ENCODE results near the gene TMEM63A. TPM values are rescaled to one million over a fixed set of nuclear protein-coding genes. Genes with fewer than 3 reads are reported as not detected.

TMEM63A gene
- total RNA-seq, 1 donor = 26.4 TPM

DNA sequence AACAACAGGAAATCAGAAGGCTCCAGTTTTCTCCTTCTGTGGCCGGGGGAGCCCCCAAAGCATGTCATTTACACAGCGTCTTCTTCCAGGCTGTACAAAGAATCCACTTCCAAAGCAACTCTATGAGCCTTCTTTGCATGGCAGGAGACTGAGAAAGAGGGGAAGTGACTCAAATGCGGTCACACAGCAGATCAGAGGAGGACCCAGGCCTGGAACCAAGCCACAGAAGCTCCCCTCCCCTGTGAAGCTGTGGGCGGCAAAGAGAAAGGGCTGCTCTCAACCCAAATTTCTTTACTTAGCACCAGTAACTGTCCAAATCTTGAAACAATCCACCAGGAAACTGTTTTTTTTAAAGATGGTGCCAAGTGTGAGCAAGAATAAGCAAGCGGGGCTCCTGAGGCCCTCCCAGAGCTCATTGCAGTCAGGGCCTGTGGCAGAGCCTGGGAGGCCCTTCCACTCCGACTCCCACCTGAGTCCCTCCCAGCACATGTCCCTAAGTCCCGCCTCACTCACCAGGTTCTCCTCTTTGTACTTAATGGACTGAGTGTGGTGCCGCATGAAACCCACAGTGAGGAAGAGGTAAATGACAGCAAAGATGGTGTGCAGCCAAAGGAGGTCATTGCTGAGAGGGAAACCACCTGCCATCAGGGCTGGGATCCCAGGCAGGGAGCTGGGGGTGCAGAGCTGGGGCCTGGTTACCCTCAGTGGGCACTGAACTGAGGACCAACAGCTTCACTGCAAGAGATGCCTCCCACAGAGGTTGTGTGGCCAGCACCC is 15.9 kb downstream of the TMEM63A start:
- no peak overlapping the region for H3K4me3 ChIP-seq (ENCODE audit: low read depth, low read length)
- TF ChIP-seq, protein P1, sequence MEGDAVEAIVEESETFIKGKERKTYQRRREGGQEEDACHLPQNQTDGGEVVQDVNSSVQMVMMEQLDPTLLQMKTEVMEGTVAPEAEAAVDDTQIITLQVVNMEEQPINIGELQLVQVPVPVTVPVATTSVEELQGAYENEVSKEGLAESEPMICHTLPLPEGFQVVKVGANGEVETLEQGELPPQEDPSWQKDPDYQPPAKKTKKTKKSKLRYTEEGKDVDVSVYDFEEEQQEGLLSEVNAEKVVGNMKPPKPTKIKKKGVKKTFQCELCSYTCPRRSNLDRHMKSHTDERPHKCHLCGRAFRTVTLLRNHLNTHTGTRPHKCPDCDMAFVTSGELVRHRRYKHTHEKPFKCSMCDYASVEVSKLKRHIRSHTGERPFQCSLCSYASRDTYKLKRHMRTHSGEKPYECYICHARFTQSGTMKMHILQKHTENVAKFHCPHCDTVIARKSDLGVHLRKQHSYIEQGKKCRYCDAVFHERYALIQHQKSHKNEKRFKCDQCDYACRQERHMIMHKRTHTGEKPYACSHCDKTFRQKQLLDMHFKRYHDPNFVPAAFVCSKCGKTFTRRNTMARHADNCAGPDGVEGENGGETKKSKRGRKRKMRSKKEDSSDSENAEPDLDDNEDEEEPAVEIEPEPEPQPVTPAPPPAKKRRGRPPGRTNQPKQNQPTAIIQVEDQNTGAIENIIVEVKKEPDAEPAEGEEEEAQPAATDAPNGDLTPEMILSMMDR (IDR thresholded peaks at IDR 0.05; ENCODE audit: insufficient read depth, low read length) = no peak
- DNase-seq (ENCODE audit: low read depth) = peak; percentile 66

DNA sequence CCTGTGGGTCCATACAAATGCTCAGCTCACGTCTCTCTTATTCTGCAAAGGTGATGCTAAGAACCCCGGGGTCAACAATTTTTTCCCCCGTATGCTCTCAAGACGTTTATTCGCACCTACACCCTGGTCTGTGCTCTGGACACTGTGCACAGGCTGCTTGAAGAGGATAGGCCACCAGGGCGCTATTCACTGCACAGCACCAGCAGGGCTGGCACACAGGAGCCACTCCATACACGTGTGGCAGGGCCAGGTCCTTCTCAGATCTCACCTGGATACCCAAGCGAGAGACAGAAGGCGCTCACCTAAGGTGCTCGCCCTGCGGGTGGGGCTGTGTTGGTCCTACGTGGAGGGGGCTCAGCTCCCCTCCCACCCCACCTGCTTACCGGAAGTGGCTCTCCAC is 16.7 kb downstream of the TMEM63A start:
- no peak for DNase-seq (ENCODE audit: low read depth)
- TF ChIP-seq, protein P1 (IDR thresholded peaks at IDR 0.05; ENCODE audit: insufficient read depth, low read length) = no peak

DNA sequence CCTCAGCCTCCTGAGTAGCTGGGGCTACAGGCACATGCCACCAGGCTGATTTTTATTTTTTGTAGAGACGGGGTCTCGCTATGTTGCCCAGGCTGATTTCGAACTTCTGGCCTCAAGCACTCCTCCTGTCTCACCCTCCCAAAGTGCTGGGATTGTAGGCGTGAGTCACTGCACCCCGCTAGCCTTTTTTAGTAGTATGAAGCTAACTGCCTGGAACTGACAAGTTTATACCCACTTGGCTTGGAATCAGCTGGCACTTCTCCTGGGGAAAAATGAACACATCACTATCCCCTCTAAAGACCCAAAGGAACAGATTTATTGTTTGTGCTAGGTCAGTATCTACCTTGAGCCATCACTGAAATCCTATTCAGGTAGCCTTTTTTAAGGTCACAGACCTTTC is 19.0 kb downstream of the TMEM63A start:
- TF ChIP-seq, protein P1 (IDR thresholded peaks at IDR 0.05; ENCODE audit: insufficient read depth, low read length) = no peak
- DNase-seq (ENCODE audit: low read depth) = no peak
- no peak overlapping the region for H3K4me3 ChIP-seq (ENCODE audit: low read depth, low read length)

More for the DNA sequence above, 16.7 kb downstream of the TMEM63A start:
- H3K4me3 ChIP-seq (ENCODE audit: low read depth, low read length) = no peak overlapping the region

DNA sequence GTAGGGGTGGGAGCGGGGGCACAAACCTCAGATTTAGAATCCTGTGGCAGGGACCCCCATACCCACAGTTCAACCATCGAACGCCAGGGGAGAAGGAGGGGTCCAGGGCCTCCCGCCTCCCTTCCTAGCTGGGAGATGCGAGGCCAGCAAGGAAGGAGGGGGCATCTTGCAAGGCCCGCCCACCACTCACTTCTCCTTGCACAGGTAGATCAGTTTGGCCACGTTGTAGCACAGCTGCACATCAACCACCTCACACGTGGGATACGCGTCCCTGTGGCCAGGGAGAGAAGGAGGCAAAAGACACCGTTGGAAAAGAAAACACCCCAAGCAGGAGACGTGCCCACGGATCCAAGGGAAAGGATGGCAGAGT is 19.6 kb downstream of the TMEM63A start:
- no peak overlapping the region for H3K4me3 ChIP-seq (ENCODE audit: low read depth, low read length)
- DNase-seq (ENCODE audit: low read depth) = no peak
- TF ChIP-seq, protein P1 (IDR thresholded peaks at IDR 0.05; ENCODE audit: insufficient read depth, low read length) = no peak

DNA sequence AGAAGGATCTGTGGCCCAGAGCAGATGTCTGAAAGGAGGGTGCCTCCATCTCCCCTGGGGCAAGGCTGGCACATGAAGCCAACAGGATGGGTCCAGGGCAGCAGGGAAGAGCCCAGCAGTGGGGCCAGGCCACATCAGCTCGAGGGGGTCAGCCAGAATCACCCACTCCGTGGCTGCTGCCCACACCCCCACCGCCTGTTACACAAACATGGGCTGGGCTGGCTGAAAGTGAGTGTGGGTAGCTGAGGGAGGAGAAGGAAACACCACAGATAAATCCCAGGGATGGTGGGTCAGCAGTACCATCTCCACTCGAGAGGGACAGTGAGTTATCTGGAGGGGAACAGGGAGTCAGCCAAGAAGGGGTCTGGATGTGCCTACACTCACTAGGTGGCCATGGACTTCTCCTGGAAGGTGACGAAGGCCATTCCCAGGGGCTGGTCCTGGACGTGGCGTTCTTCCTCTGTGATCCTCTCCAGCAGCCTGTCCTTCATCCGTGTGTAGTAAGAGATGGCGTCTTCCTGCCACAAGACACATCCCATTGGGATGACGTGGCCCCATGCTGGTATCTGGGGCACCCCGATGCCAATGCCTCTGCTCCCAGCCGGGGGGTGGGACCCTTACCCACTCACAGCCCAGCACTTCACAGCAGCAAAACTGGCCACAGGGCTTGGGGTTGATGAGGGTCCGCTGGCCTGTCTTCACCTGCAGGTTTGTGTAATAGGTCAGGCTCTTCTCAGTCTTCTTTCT is 20.2 kb downstream of the TMEM63A start:
- TF ChIP-seq, protein P1 (IDR thresholded peaks at IDR 0.05; ENCODE audit: insufficient read depth, low read length) = no peak
- no peak for DNase-seq (ENCODE audit: low read depth)
- no peak overlapping the region for H3K4me3 ChIP-seq (ENCODE audit: low read depth, low read length)

DNA sequence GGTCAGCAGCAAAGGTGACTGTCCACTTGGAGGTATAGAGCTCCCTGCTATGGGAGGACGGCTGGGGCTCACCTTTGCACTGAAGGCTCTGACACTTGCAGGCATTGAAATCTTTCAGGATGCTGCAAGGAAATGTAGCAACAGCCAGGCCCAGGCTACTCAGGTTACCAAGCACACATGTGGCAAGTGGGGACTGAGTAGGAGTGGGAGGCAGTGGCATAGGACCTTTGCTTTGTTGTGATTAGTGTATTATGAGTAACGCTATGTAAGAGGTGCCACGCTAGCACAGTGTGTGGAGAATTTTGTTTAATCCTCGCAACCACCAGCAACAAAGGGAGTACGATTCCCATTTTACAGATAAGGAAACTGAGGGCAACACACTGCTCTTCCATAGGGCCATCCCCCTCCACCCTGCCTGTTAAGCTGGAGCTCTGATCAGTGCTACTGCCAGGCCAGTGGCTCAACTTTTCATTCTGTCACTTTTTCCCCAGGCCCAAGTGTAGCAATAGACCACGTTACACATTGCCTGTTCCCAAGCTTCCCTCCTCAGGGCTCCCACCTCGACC is 21.2 kb downstream of the TMEM63A start:
- TF ChIP-seq, protein P1 (IDR thresholded peaks at IDR 0.05; ENCODE audit: insufficient read depth, low read length) = no peak
- DNase-seq (ENCODE audit: low read depth) = no peak
- no peak overlapping the region for H3K4me3 ChIP-seq (ENCODE audit: low read depth, low read length)
